Psoas muscle (tissue), 8 donors: ENCODE measurements around the gene OPN4. TPM values are rescaled to one million over a fixed set of nuclear protein-coding genes. Genes with fewer than 3 reads are reported as not detected.
A peak's percentile ranks its signal among the peaks of the same experiment; 100 is the strongest.

Source experiments
- ATAC-seq, 4 donors: fragments of 200-7000 bp; cut with Tn5 transposase; one replicate each; pipeline ENCODE4 v1.9.1; 2020; ENCODE audit warnings: moderate library complexity in 3 of 4, mild to moderate bottlenecking in 2 of 4
- DNase-seq, 2 donors: peaks; one replicate each; pipeline ENCODE4 v3.0.0-alpha.2; 2020
- H3K27ac ChIP-seq: fragments of 200-600 bp; one replicate; pipeline ENCODE4 v1.8.0; 2022
- H3K27me3 ChIP-seq, 3 donors: fragments of 200-600 bp in 1 of 3; one replicate each; pipeline versions ENCODE4 v1.6.1 to v1.8.0; 2013 to 2022; ENCODE audit warnings: low read length in 2 of 3, mild to moderate bottlenecking in 2 of 3, moderate library complexity in 1 of 3; ENCODE audit not compliant: insufficient read depth in 3 of 3
- H3K36me3 ChIP-seq, 2 donors: fragments of 200-600 bp in 1 of 2; one replicate each; pipeline versions ENCODE4 v1.6.1 to v1.8.0; 2013 to 2022; ENCODE audit warnings: low read depth in 1 of 2, mild to moderate bottlenecking in 1 of 2, moderate library complexity in 1 of 2; ENCODE audit not compliant: insufficient read depth in 1 of 2
- H3K4me1 ChIP-seq: fragments of 200-600 bp; one replicate; pipeline ENCODE4 v1.8.0; 2022
- H3K4me3 ChIP-seq: fragments of 200-600 bp; one replicate; pipeline ENCODE4 v1.8.0; 2022; ENCODE audit warnings: mild to moderate bottlenecking
- H3K9me3 ChIP-seq: fragments of 200-600 bp; one replicate; pipeline ENCODE4 v1.8.0; 2022
- CTCF ChIP-seq: fragments of 200-600 bp; IDR thresholded peaks from one replicate; pipeline ENCODE4 v1.8.0; 2022; ENCODE audit warnings: antibody characterized with exemption
- WGBS, 3 donors: extraction: QIAGEN DNeasy Blood & Tissue Kit; methylation state at CpG; one replicate each; pipeline versions ENCODE4 v1.1.6 to v1.1.7; 2013; 5-methylcytosine and 5-hydroxymethylcytosine counted together
- intact Hi-C, 2 donors: fragments of 100-400 bp; cut with DNase I; formaldehyde crosslinking; loops; one replicate each; pipeline versions ENCODE4 v1.11.0 to v1.14.2; 2022
- polyA plus RNA-seq, 3 donors: library from polyadenylated mRNA; stranded (reverse); fragments of 200-250 nt; gene quantifications; one replicate each; pipeline ENCODE4 v1.2.3, GENCODE V29; 2013
- total RNA-seq, 4 donors: library from RNA; stranded (reverse); fragmentation: NEBNext Ultra II Directional in 2 of 4; extraction: Animal tissue kit (Norgen Biotek cat#: 25700) in 2 of 4; gene quantifications; one replicate each; pipeline versions ENCODE4 v1.2.1 to v1.2.4, GENCODE V29; 2021 to 2023
- donor health status: healthy with polysubstance abuse.
- donor health status: DM: no; HTN: no; CAD: no; lungs with moderate emphysema.
- donor health status: Bipolar disorder and iron deficiency.
- donor health status: healthy.
- donor health status: DM: yes; HTN: yes; CAD: no.
- donor health status: DM: no; HTN: no; CAD: no.
- donor health status: DM: no; HTN: no; CAD: no.
- donor health status: DM: yes; HTN: yes; CAD: no.

The OPN4 gene
- total and polyA plus RNA-seq, 7 donors, result 0.12 to 0.49 (median 0.23) TPM

DNA sequence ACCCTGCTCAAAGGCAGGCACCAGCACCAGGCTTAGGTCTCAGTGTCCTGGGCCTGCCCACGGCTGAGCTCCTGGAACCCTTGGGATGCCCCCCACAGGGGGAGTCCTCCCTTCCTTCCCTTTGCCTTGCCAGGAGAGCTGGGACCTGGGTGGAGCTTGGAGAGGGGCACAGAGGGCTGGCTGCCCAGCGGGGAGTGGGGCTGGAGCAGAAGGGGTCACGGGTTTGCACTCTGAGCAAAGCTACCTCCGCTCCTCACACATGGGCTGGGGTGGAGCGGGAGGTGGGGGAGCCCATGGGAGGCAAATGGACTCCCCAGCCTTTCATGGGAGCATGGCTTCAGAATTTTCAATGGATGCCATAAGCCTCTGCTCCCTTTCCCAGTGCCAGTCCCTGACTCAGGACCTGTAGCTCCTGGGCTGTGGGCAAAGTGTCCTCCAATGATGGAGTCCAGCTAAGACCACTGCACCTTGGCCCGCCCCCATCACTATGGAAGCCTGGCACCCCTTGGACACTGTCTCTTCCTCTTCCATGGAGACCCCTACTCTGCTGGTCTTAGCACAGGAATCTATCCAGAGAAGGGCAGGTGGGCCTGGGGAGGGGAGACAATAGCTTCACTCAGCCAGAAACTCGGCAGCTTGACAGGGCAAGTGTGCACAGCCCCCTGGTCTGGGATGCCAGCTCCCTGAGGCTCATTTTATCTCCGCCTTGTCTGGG lies 53.9 kb downstream of the OPN4 start:
- intact Hi-C loops, result no loop called here
- no peak for TF ChIP-seq CTCF
- peak overlapping the region; percentile 98 for H3K27ac ChIP-seq
- no peaks in the 10 kb centered on the region for H3K9me3 ChIP-seq
- DNase-seq (no peak), ATAC-seq (no peak)
- no peaks in the 10 kb centered on the region for H3K27me3 ChIP-seq
- 76 to 81% (median 80%) methylated on average over 8 of the region's 8 CpGs for WGBS, 3 donors
- H3K4me3 ChIP-seq, result no peak overlapping the region
- H3K4me1 ChIP-seq, result peaks cover 43% of the 10 kb centered on the region
- peaks cover 0 to 65% of the 10 kb centered on the region in 2 donors for H3K36me3 ChIP-seq

DNA sequence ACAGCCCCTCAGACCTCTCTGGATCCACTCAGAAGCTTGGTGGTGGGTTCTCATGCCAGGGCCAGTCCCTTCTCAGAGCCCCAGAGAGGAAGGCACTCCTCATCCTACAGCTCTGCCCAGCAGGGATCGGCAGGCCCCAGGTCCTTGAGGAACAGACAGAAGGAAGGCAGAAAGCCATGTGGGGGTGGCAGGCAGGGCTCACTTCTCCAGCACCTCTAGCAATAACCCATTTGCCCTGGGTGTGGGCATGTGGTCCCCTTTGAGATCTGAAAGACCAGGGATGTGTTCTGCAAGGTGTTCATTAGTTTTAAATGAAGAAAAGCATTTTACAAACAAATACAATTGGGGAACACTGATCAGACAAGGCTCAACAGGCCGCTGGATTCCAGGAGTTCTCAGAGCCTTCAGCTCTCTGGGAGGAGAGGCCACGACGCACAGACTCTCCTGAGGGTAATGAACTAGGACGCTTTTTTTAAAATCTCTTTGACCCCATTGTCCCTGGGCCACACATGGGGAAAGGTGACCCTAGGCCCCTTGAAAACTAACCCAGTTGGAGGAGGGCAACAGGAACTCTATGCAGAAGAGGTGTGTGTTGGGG lies 54.5 kb downstream of the OPN4 start:
- Histone ChIP-seq H3K9me3 (no peaks in the 10 kb centered on the region), H3K27ac (peak overlapping the region; percentile 98), H3K4me3 (no peak overlapping the region), H3K36me3 (peaks cover 0 to 64% of the 10 kb centered on the region in 2 donors), H3K27me3 (no peaks in the 10 kb centered on the region), H3K4me1 (peaks cover 43% of the 10 kb centered on the region)
- ATAC-seq (no peak), DNase-seq (no peak)
- 41 to 56% (median 43%) methylated on average over 5 of the region's 5 CpGs for WGBS, 3 donors
- intact Hi-C loops, result no loop called here
- TF ChIP-seq CTCF, result no peak

DNA sequence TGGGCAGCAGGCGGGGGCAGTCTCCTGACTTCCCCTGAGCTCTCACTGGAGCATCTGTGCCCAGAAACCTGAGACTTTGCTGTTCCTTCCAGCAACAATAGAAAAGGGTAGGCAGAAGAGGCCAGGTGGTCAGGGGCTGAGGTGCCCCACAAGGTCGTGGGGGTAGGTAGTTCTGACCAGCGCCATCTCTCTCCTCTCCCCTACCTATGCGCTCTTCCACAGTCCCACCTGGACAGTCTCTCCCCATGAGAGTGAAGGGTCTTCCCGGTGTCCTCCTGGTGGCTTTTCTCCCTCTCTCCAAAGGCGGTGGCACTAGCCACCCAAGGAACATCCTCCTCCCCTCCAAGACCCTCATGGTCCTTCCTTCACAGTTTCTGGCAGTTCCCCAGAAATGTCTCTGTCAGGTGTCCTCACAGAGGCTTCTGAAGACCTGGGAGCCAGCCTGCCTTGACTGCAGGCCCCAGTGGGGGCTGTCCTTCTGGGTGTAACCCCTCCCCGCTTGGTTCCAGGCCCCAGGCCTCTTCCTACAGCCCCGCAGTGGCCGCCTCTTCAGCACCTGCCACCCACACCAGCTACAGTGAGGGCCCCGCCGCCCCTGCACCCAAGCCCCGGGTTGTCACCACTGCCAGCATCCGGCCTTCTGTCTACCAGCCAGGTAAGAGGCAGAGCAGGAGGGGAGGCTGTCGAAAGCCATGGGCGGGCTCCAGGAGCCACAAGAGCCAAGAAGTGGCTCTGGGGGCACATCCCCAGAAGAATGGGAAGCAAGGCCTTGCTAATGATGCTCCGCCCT lies 55.2 kb downstream of the OPN4 start:
- Histone ChIP-seq H3K4me3 (no peak overlapping the region), H3K27ac (peak overlapping the region; percentile 98), H3K36me3 (peaks cover 0 to 71% of the 10 kb centered on the region in 2 donors), H3K4me1 (peaks cover 42% of the 10 kb centered on the region), H3K9me3 (no peaks in the 10 kb centered on the region), H3K27me3 (no peaks in the 10 kb centered on the region)
- no peak for DNase-seq
- intact Hi-C loops, result loop anchor here in 1 of 2 donors (2.0 to 5.0 kb wide), 2 partner anchors 48 to 189 kb away; partner anchors contain the start of gene BMPR1A
- 80 to 84% (median 84%) methylated on average over 16 of the region's 16 CpGs for WGBS, 3 donors
- no peak for ATAC-seq
- no peak for TF ChIP-seq CTCF

DNA sequence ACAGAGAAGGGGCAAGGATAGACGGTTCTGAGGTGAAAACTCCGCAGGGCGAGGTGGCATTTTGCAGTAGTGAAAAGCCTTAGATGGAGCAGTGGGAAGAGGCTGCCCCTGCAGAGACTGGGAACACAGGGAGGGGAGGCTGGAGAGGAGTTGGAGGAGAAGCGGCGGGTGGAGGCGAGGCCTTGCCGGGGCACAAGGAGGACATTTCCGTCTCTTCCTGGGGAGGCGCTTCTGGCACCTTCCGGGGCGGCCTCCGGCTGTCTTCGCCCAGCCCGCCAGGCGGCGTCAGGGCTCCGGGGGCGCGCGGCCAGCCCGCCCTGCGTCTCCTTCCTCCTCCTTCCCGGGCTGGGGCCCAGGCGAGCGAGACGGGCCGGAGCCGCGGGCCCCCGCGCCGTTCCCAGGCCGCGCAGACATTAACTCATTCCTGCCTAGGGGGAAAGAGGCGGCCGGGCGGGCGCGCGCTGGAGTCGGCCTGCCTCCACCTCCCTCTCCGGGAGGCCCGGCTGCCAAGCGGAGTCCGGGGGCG lies 56.7 kb downstream of the OPN4 start:
- Histone ChIP-seq H3K4me1 (peaks cover 52% of the 10 kb centered on the region), H3K36me3 (peaks cover 0 to 60% of the 10 kb centered on the region in 2 donors)

More for the DNA sequence above, 56.7 kb downstream of the OPN4 start:
- TF ChIP-seq CTCF, result peak; percentile 82
- Histone ChIP-seq H3K9me3 (no peaks in the 10 kb centered on the region), H3K4me3 (peak overlapping the region; percentile 80), H3K27ac (peak overlapping the region; percentile 98), H3K27me3 (no peaks in the 10 kb centered on the region)
- ATAC-seq, result peak; percentile 81 to 84 (median 82)
- intact Hi-C loops, result loop anchor here (1.0 to 5.0 kb wide), 3 partner anchors 46 to 190 kb away; partner anchors contain the start of gene BMPR1A (in 1 of the 2)
- peak; percentile 92 to 95 for DNase-seq
- 3 to 5% (median 4%) methylated on average over 26 to 46 of the region's 46 CpGs for WGBS, 3 donors
